GM10266 (cell line): Measurements from ENCODE around the gene ACAD9.
A peak's percentile ranks its signal among the peaks of the same experiment; 100 is the strongest.

Source experiments
- DNase-seq: peaks from one replicate; pipeline ENCODE4 v3.0.0; 2012; ENCODE audit errors: extremely low spot score
- TF ChIP-seq, protein P1 (sequence below): IDR thresholded peaks from 2 replicates; pipeline ENCODE4 v1.5.1; 2012; ENCODE audit warnings: mild to moderate bottlenecking, low read depth; ENCODE audit not compliant: control insufficient read depth, insufficient read depth; ENCODE audit errors: missing control alignments

The ACAD9 gene

DNA sequence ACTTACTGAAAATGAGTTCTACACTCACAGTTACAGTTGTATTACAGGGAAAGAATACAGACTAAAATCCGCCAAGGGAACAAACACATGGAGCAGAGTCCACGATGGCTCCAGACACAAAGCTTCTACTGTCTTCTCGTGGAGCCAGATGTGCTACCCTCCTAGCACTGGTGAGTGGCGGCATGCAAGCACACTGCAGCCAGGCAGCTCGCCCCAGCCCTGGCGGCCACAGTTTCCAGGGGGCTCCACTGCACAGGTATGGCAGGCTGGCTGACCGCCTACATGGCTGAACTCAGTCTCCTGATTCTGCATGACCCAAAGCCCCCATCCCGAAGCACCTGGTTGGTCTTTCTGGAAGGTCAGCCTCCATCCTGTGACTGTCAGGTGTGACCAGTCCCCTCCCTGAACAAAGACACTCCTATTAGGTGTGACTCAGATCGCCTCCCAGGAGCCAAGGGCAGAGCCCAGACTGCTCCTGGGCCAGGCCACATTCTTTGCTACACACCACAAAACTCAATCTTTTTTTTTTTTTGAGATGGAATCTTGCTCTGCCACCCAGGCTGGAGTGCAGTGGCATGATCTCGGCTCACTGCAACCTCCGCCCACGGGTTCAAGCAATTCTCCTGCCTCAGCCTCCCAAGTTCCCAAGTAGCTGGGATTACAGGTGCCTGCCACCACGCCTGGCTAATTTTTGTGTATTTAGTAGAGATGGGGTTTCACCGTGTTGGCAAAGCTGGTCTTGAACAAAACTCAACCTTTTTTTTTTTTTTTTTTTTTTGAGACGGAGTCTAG lies 62.9 kb downstream of the ACAD9 start:
- TF ChIP-seq, protein P1, sequence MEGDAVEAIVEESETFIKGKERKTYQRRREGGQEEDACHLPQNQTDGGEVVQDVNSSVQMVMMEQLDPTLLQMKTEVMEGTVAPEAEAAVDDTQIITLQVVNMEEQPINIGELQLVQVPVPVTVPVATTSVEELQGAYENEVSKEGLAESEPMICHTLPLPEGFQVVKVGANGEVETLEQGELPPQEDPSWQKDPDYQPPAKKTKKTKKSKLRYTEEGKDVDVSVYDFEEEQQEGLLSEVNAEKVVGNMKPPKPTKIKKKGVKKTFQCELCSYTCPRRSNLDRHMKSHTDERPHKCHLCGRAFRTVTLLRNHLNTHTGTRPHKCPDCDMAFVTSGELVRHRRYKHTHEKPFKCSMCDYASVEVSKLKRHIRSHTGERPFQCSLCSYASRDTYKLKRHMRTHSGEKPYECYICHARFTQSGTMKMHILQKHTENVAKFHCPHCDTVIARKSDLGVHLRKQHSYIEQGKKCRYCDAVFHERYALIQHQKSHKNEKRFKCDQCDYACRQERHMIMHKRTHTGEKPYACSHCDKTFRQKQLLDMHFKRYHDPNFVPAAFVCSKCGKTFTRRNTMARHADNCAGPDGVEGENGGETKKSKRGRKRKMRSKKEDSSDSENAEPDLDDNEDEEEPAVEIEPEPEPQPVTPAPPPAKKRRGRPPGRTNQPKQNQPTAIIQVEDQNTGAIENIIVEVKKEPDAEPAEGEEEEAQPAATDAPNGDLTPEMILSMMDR: no peak
- DNase-seq: no peak

DNA sequence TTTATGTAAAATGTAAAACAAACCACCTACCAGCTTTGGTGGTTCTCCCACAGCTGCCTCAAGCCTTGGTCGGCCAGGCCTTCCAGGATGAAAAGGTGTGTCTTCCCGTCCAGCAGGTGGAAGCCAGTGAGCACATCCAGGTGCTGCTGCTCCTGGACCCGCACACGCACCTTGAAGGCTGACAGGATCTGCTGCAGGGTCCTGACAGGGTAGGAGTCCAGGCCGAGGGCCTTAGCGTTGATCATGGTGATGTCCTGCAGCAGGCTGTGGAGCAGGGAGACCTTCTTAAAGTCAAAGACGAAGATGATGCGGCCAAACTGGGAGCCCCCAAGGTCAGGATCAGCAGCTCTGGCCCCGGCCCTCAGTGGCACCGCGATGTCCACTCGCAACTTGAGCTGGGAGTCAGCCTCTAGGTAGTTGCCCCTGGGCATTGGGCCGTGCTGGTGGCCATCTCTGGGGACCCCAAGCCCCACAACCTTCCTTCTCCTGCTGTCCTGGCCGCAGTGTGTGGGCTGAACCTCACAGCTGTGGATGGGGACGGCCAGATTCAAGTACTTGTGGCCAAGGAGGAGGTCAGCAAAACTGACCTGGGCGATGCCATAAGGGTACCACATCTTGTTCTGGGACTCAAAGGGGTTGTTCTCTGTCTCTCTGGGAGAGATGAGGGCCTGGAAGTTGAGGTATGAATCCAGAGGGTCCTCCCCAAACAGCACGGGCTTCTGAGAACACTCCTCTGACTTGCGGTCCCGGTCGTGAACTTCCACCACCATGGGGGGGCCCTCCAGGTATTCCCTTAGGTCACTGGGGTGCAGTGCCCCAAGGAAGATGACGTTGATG lies 65.8 kb downstream of the ACAD9 start:
- DNase-seq: no peak

DNA sequence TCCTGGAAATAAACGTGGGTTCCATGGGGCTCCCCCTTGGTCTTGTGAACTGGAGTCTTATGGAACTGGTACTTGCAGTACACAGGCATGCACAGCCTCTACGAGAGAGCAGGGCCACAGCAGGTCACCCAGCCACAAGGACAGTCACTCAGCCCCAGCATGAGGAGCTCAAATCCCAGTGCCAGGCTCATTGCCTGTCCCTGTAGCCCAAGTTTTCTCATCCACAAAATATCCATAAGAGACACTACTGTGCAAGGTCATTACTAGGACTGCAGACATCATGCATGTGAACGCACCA lies 66.4 kb downstream of the ACAD9 start:
- DNase-seq: no peak
- TF ChIP-seq, protein P1: no peak

More for the DNA sequence above, 65.8 kb downstream of the ACAD9 start:
- TF ChIP-seq, protein P1: no peak

DNA sequence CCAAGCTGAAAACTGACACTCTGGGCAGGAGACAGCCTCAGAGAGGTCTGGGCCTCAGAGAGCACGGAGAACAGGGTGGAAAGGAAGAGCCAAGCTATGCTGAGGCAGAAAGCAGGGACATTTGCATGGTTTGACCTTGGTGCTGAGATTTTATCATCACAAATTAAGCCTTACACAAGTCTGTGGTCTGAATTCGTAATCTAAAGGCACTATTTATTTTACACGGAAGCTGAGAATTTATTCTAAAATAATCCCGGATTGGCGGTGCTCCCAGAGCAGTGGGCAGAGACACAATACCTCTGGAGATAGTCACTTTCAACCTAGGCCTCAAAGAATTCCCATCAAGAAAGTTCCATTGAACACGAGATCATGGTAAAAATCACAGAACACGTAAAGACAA lies 67.0 kb downstream of the ACAD9 start:
- DNase-seq: no peak
- TF ChIP-seq, protein P1: no peak

DNA sequence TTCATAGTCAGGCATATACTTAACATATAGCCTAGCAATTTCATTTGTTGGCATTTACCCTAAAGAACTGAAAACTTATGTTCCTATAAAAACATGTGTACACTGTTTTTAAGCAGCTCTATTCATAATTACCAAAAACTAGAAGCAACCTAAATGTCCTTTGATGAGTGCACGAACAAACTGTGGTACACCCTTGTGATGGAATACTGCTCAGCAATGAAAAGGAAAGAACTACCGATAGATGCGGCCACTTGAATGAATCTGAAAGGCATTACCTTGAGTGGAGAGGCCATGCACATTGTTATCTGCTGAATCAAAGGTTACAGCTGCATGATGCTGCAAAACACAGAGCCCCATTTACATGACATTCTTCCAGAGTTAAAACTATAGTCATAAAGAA lies 69.7 kb downstream of the ACAD9 start:
- no peak for DNase-seq
- TF ChIP-seq, protein P1: no peak

DNA sequence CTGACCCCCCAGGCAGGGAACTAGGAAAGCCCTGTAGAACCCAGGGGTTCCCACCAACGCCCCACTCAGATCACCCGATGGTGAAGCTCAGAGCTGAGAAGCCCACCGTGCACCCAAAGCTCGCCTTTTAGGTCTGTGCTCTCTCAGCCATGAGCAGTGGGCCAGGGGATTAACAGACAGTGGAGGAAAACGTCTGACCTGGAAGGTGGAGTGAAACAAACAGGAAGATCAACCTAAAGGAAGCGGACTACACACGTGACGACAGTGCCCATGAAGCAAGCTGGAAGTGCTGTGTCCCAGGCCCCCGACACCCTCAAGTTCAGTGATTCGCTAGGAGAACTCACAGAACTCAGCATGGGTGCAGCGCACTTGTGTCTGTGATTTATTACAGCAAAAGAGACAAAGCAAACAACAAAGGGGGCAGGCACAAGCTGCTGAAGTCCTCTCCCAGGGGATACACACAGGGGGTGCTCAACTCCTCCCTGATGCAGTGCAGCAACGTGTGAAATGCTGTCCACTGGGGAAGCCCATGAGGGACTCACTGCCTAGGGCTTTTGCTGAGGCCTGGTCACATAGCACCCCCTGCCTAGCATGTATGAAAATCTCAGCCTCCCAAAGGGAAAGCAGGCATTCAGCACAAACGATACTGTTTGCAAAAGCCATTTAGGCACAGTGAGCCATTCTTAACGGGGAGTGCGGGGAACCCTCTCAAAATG lies 71.0 kb downstream of the ACAD9 start:
- peak; percentile 50 for DNase-seq

More for the DNA sequence above, 71.0 kb downstream of the ACAD9 start:
- TF ChIP-seq, protein P1: peak; percentile 28
